GM12878 (cell line): Measurements from ENCODE around the gene DIS3L2. TPM values are rescaled to one million over a fixed set of nuclear protein-coding genes. Genes with fewer than 3 reads are reported as not detected.

Experiments
- BHLHE40 ChIP-seq, 2 experiments: fragments of 450-650 bp in 1 of 2; IDR thresholded peaks; 2 replicates each; pipeline ENCODE4 v1.6.1; 2011 to 2017; ENCODE audit warnings: low read depth in 2 of 2, borderline replicate concordance in 1 of 2, improper control_type of control experiment in 1 of 2, low read length in 1 of 2, mild to moderate bottlenecking in 1 of 2
- BRCA1 ChIP-seq: IDR thresholded peaks from 2 replicates; pipeline ENCODE4 v1.6.1; 2011; ENCODE audit warnings: low read depth, low read length, improper control_type of control experiment
- CHD2 ChIP-seq: IDR thresholded peaks from 2 replicates; pipeline ENCODE4 v1.6.1; 2011; ENCODE audit warnings: low read depth, low read length, improper control_type of control experiment, borderline replicate concordance
- EED ChIP-seq: sonication (generic); IDR thresholded peaks from 2 replicates; pipeline ENCODE4 v1.6.1; 2016; ENCODE audit warnings: antibody characterized with exemption, low read depth
- EP300 ChIP-seq, 2 experiments: fragments of 150-350 bp in 1 of 2; IDR thresholded peaks; 2 replicates each; pipeline ENCODE4 v1.6.1; 2011 to 2012; ENCODE audit warnings: low read depth in 2 of 2, low read length in 2 of 2, borderline replicate concordance in 1 of 2, improper control_type of control experiment in 1 of 2, inconsistent platforms in 1 of 2; ENCODE audit not compliant: control insufficient read depth in 1 of 2
- GATAD2B ChIP-seq: fragments of 450-650 bp; conservative IDR thresholded peaks from 2 replicates; pipeline ENCODE4 v1.6.1; 2017; ENCODE audit warnings: low read depth, mild to moderate bottlenecking, moderate library complexity
- HDAC2 ChIP-seq: fragments of 200-600 bp; sonication (generic); IDR thresholded peaks from 2 replicates; pipeline ENCODE4 v1.6.1; 2017
- IRF4 ChIP-seq: IDR thresholded peaks from 2 replicates; pipeline ENCODE4 v1.6.1; 2011; ENCODE audit warnings: low read depth, low read length
- NFYB ChIP-seq: IDR thresholded peaks from 2 replicates; pipeline ENCODE4 v1.6.1; 2011; ENCODE audit warnings: low read depth, mild to moderate bottlenecking, low read length, improper control_type of control experiment, moderate library complexity; ENCODE audit not compliant: insufficient read depth
- SPI1 ChIP-seq: IDR thresholded peaks from 2 replicates; pipeline ENCODE4 v1.6.1; 2011; ENCODE audit warnings: low read depth, mild to moderate bottlenecking, low read length, moderate library complexity, borderline replicate concordance; ENCODE audit not compliant: insufficient read depth
- TCF12 ChIP-seq: IDR thresholded peaks from 2 replicates; pipeline ENCODE4 v1.6.1; 2011; ENCODE audit warnings: low read depth, mild to moderate bottlenecking, low read length
- ZBED1 ChIP-seq: IDR thresholded peaks from 2 replicates; pipeline ENCODE4 v1.6.1; 2016; ENCODE audit warnings: borderline replicate concordance
- polyA plus RNA-seq, 11 experiments: library from polyadenylated mRNA; depleted of rRNA in 4 of 11; unstranded in 6 of 11; stranded (reverse) in 5 of 11; fragments of >200 nt; fragmentation: Nextera tagmentation in 4 of 11; fragmentation: Illumina TruSeq in 1 of 11; extraction: Ambion mirVana in 4 of 11; extraction: Trizol in 1 of 11; gene quantifications; 1 replicate in 1 of 11; 2 replicates in 10 of 11; pipeline versions ENCODE4 v1.2.1 to v1.2.3, GENCODE V29; 2011 to 2016; ENCODE audit warnings: inconsistent platforms in 2 of 11, missing spikeins in 2 of 11, low read depth in 1 of 11
- total RNA-seq, 4 experiments: library from RNA; depleted of rRNA in 3 of 4; stranded (reverse); fragments of >200 nt in 3 of 4; fragmentation: Illumina TruSeq in 1 of 4; extraction: Trizol in 1 of 4; gene quantifications; 2 replicates each; pipeline versions ENCODE4 v1.2.1 to v1.2.3, GENCODE V29; 2013 to 2021
- TF ChIP-seq, protein P1 (sequence below): IDR thresholded peaks from 2 replicates; pipeline ENCODE4 v1.6.1; 2011; ENCODE audit warnings: borderline replicate concordance, low read depth, mild to moderate bottlenecking, moderate library complexity, low read length; ENCODE audit not compliant: insufficient read depth, poor library complexity, severe bottlenecking

Gene DIS3L2
- total and polyA plus RNA-seq, 10 of the 15 experiments (the other 5 are each of a cell fraction or from before 2014, with no cell fraction given): 3.5 to 27.1 (median 16.0) TPM

DNA sequence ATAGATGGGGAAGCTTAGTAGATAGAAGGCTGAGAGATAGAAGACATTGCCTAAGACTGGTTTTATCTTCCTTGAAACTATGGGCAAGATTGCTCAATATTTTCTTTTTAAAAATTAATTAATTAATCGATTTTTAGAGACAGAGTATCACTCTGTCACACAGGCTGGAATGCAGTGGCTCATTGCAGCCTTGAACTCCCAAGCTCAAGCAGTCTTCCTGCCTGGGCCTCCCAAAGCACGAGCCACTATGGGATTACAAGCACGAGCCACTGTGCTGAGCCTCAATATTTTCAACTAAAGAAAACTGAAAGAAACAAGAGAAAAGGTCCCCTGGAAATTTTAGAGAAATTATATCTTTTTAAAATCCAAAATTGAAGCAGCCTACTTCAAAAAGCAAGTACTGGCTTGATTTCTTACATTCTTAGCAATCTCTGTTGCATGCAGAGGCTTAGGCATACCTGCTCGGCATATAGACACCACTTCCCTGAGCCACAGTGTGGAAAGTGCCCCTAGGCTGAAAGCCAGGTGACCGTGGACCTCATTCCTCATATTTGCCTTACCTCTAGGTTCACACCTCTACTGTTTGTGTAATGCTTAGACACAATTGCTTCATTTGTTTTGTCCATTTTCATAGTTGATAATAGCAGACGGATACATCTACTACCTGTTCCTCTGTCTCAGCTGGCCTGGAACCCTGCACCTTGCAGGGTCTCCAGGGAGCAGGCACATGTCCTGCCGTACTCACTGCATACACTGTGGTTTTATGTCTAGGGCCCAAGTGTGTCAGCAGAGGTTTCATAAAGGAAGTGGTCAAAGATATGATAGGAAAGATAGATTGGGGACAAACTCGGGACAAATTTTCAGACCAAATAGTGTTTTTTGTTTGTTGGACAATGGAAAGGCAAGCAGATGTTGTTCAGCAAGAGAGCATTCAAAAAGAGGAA, 250.5 kb downstream of the DIS3L2 start (continued):
- TF ChIP-seq, protein P1, sequence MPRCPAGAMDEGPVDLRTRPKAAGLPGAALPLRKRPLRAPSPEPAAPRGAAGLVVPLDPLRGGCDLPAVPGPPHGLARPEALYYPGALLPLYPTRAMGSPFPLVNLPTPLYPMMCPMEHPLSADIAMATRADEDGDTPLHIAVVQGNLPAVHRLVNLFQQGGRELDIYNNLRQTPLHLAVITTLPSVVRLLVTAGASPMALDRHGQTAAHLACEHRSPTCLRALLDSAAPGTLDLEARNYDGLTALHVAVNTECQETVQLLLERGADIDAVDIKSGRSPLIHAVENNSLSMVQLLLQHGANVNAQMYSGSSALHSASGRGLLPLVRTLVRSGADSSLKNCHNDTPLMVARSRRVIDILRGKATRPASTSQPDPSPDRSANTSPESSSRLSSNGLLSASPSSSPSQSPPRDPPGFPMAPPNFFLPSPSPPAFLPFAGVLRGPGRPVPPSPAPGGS: no peak
- TF ChIP-seq CHD2 (no peak), EED (peak; percentile 53; the same call in 1 of the 2 replicates), IRF4 (no peak), NFYB (no peak), HDAC2 (no peak), GATAD2B (no peak), ZBED1 (no peak), EP300 (IDR thresholded peaks at IDR 0.05; ENCODE audit: borderline replicate concordance in 1 of 2, control insufficient read depth in 1 of 2, low read depth in 2 of 2, low read length in 2 of 2) (peak; percentile 35 to 49; a peak in 1 of 4 replicates), BHLHE40 (IDR thresholded peaks at IDR 0.05; ENCODE audit: borderline replicate concordance in 1 of 2, low read depth in 2 of 2, low read length in 1 of 2) (peak; percentile 64 to 77; a peak in 3 of 4 replicates), SPI1 (peak; percentile 33; the same call in 1 of the 2 replicates), TCF12 (0 out of 2 replicates have a peak, but pooled peaks have one; percentile 16), BRCA1 (no peak)
